WI38 (cell line): Measurements from ENCODE around the gene HS3ST5.
A peak's percentile ranks its signal among the peaks of the same experiment; 100 is the strongest.

ENCODE experiments used
- H3K4me3 ChIP-seq: 2 replicates; pipeline ENCODE4 v1.5.1; 2011; ENCODE audit warnings: low read depth, mild to moderate bottlenecking, control low read depth, low read length
- CTCF ChIP-seq: IDR thresholded peaks from 2 replicates; pipeline ENCODE4 v1.5.1; 2012; ENCODE audit warnings: low read depth, mild to moderate bottlenecking, control low read depth, low read length

The HS3ST5 gene

GRCh38 chr6:114140416-114140815 lies 202.4 kb downstream of the HS3ST5 start:
- no peak for TF ChIP-seq CTCF
- 0 out of 2 replicates have a peak overlapping the region, but pooled peaks have one; percentile 19 for H3K4me3 ChIP-seq

GRCh38 chr6:114138577-114139248 lies 204.1 kb downstream of the HS3ST5 start:
- H3K4me3 ChIP-seq, result no peak overlapping the region
- TF ChIP-seq CTCF, result no peak

GRCh38 chr6:114135363-114135971 lies 207.4 kb downstream of the HS3ST5 start:
- TF ChIP-seq CTCF, result no peak
- no peak overlapping the region for H3K4me3 ChIP-seq

GRCh38 chr6:114133816-114134215 lies 209.0 kb downstream of the HS3ST5 start:
- no peak for TF ChIP-seq CTCF
- no peak overlapping the region for H3K4me3 ChIP-seq

GRCh38 chr6:114131945-114132344 lies 210.9 kb downstream of the HS3ST5 start:
- TF ChIP-seq CTCF, result no peak
- H3K4me3 ChIP-seq, result no peak overlapping the region

GRCh38 chr6:114125576-114125975 lies 217.2 kb downstream of the HS3ST5 start:
- no peak overlapping the region for H3K4me3 ChIP-seq
- TF ChIP-seq CTCF, result no peak

GRCh38 chr6:114121913-114122662 lies 220.7 kb downstream of the HS3ST5 start:
- no peak for TF ChIP-seq CTCF

More at GRCh38 chr6:114121913-114122662, 220.7 kb downstream of the HS3ST5 start:
- H3K4me3 ChIP-seq, result no peak overlapping the region
